Hematopoietic multipotent progenitor cell treated with erythropoietin and hydrocortisone succinate and interleukin-3 and kit ligand, for 15 days (in vitro differentiated cells): ENCODE measurements around the gene BCKDK.

Experiments used
- DNase-seq: peaks from one replicate; pipeline ENCODE4 v3.0.0-alpha.2; 2015; ENCODE audit warnings: low spot score

Gene BCKDK

DNA sequence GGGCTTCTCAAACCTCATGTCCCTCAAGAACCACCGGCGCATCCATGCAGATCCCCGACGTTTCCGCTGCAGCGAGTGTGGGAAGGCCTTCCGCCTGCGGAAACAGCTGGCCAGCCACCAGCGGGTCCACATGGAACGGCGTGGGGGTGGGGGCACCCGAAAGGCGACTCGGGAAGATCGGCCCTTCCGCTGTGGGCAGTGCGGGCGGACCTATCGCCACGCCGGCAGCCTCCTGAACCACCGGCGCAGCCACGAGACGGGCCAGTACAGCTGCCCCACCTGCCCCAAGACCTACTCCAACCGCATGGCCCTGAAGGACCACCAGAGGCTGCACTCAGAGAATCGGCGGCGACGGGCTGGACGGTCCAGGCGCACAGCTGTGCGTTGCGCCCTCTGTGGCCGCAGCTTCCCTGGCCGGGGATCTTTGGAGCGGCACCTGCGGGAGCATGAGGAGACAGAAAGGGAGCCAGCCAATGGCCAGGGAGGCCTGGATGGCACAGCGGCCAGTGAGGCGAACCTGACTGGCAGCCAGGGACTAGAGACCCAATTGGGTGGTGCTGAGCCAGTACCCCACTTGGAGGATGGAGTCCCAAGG is 28.1 kb upstream of the BCKDK start:
- DNase-seq, result no peak

DNA sequence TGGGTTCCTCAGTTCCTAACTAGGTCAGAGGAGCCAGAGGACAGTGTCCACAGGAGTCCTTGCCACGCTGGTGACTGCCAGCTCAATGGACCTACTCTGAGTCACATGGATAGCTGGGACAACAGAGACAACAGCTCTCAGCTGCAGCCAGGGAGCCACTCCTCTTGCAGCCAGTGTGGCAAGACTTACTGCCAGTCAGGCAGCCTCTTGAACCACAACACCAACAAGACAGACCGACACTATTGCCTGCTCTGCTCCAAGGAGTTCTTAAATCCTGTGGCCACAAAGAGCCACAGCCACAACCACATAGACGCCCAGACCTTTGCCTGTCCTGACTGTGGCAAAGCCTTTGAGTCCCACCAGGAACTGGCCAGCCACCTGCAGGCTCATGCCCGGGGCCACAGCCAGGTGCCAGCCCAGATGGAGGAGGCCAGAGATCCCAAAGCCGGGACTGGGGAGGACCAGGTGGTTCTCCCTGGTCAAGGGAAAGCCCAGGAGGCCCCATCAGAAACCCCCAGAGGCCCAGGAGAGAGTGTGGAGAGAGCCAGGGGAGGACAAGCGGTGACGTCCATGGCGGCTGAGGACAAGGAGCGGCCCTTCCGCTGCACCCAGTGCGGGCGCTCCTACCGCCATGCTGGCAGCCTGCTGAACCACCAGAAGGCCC is 27.3 kb upstream of the BCKDK start:
- DNase-seq, result no peak

DNA sequence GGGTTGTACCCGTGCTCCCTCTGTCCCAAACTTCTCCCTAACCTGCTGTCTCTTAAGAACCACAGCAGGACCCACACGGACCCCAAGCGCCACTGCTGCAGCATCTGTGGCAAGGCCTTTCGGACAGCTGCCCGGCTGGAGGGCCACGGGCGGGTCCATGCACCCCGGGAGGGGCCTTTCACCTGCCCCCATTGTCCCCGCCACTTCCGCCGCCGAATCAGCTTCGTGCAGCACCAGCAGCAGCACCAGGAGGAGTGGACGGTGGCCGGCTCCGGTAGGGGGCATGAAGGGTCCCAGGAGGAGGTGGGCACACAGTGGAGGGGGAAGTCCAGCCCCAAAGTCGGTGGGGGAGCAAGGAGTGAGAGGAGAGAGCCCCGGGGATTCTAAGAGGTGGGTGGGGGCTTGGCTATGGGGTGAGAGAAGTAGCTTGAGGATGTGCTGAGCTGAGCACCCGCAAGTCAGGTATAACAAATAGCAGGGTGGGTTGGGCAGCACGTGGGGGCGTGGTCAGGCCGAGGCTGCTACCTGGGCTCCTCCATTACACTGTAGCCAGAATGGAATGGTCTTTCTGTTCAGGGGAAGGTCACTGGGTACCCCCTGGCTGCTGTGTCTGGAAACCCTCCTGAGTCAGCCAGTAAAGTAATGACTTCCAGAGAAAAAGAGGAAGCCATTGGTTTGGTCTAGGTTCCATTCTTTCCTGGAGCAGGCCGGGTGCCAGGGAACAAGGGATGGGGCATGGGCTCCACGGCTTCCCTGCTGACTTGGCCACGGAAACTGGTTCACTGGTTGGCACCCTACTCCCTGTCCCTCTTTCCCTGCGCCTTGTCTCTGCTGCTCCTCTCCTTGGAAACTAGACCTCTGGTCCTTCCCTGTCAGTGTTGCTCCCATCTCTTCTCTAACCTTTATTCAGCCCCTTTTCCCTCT is 26.5 kb upstream of the BCKDK start:
- no peak for DNase-seq

DNA sequence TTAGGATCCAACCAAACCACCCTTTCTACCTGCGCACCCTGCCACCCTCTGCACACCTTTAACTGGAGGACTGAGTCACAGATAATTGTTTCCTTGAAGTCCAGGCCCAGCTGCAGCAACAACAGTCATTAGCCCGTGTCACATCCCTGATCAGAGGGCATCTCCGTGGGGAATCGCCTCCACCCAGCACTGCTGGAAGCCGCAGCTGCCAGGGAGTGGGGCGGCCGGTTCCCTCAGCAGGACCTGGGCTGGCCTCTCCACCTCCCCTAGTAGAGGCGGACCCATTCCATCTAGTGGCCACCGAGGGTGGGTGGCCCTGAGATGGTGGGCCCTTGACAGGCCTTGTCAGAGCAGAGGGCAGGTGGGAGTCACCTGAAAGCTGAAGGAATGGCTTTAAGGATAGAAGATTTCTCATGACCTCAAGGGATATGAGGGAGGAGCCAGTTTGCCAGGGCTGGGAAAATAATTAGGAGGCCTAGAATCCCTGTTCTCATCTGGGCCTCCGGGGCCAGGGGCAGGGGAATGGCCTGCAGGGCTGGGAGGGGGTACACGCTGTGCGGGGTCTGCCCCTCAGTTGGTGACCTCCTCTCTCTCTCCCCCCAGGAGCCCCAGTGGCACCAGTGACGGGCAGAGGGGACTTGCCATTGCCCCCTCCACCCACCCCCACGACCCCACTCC is 25.7 kb upstream of the BCKDK start:
- no peak for DNase-seq

DNA sequence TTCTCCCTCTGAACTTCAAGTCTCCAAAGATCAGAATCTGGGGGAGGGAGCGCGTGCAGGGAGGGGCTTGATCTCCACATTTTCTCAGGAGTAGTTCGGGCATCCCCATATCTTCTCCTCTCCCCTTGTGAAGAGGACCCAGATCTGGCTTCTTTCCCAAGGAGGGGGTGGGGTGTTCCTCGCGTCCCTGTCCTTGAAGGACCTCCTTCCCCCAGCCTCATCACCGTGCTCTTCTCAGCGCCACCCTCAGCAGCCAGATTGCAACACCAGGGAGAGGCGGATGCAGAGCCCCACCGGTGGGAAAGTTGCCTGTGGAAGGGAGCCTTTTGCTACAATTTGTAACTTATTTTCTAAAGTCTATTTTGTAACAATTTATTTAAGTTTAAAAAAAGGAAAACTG is 25.1 kb upstream of the BCKDK start:
- no peak for DNase-seq

DNA sequence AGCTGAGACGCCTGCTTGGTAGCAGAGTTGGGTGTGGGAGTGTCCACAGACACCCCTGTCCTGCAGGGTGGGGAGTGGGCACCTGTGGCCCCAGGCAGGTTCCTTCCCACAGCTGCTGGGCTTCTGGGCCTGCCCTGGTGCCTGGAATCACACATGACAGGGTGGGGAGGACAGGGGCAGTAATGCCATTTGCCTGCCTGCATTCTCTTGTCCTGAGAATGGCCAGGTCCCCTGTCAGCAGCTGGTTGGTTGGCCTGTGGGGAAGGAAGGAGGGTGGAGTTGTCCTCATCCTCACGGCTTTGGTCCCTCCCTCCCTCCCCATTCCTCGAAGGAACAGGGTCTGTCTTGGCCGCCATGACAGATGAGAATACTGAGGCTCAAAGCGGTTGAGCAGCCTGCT is 24.6 kb upstream of the BCKDK start:
- no peak for DNase-seq

DNA sequence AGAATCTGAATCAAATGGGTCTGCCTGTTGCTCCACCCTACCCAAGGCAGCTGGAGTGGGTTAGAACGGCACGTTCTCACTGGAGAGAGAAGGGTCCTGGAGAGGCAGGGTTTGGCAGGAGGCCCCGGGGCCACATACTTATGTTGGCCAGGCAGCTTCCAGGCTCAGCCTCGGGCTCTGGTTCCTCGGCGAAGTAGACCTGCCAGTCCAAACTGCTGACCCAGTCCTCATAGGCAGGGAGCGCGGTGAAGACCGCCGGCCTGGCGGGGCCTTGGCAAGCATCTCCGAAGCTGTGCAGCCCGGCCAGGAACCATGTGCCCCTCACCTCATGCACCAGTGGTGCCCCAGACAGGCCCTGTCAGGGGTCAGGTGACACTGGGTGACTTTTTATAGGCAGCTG is 24.2 kb upstream of the BCKDK start:
- no peak for DNase-seq

DNA sequence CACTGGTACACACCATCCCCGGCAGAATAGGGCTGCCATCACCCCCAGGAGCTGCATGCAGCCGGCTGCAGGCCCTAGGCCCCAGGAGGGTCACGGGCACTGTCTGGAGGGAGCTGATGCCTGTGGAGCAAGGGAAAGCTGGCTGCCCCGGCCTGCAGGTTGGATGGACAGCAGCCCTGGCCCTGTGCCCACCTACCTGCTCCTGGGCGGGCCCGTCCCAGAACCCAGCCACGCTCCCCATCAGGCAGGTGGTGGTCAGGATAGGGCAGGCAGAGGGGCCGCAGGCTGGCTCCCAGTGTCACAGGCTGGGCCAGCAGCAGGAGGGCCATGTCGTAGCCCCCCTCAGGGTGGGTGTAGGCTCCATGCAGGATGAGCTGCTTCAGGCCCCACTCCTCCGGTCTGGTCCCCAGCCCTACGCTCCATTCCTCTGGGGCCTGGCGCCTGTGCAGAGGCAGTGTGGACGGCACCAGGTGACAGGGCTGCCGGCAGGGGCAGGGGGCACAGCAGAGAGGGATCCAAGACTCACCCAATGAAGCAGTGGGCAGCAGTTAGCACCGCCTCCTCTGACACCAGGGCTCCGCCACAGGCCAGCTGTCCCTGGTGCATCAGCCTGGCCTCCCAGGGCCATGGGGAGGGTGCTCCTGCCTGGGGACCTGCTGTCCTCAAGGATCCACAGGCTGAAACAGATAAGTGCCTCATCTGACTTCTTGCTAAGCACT is 23.4 kb upstream of the BCKDK start:
- no peak for DNase-seq

DNA sequence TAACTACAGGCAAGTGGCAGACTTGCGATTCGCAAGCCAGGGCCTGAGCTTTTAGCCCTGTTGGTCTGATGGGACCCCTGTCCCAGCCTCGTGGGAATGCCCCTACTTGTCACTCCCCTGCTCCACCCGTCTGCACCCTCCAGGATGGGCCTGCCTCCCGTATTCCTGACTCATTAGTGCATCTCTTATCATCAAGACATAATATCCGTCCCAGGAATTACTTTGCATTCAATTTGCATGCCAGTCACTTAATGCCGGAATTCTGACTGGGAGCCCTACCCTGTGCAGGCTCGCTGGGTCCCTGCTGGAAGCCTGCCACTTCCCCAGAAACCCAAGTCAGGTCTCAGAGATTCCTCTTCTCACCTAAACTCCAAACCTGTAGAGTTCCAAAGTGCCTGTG is 22.8 kb upstream of the BCKDK start:
- no peak for DNase-seq

DNA sequence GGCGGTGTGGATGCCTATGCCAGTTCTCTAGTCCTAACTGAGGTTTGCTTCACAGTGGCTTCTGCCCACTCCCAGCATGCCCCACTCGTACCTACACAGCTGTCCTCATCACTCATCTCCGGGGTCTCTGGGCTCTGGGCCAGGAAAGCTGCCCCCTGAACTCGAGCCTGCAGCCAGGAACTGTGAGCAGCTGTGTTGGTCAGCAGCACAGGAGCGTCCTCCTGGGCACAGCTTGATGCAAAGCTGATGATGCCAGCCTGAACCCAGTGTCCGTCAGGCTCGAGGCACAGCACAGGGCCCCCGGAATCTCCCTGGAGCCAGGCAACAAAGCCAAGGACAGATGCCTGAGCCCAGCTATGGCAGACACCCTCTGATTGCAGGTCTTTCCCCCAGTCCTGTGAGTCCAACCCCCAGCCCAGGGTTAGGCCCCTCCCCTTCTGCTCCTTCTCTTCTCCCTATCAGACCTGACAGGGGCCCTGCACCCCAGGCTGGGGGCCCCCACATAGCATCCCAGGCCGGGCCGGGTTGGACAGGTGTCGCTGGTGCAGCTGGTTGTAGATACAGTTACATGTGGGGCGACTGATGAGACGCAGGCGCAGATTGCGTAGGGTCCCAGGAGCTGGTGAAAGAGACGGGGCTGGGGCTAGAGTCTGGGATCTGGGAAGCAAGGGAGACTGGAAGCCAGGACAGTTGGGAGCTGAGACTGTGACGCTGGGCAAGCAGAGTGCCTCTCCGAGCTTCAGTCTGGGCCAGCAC is 22.1 kb upstream of the BCKDK start:
- DNase-seq, result no peak

DNA sequence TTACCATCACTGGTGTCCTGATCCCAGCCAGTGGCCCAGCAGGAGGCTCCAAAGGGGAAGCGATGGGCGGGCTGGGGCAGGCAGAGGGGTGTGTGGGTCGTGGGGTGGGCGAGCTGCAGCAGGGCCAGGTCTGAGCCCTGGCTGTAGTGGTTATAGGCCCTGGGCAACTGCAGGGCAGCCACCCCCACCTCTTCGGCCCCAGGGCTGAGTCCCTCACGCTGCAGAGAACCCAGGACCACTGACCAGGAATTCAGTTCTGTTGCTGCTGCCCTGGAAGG is 21.6 kb upstream of the BCKDK start:
- no peak for DNase-seq

DNA sequence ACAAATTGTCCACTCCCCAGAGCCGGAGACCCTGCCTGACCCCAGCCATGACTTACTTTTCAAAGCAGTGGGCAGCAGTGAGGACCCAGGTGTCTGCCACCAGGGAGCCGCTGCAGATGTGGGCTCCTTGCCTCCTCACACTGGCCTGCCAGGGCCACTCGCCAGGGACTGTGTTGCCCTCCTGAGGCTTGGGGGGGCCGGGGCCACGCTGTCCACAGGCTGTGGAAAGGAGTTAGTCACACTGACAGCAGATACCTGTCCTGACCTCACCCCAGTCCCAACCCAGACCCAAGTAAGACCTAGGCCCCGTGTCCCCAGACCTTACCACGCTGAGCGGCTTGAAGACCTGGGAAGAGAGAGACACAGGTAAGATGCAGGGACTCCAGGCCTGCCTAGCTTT is 20.7 kb upstream of the BCKDK start:
- no peak for DNase-seq

DNA sequence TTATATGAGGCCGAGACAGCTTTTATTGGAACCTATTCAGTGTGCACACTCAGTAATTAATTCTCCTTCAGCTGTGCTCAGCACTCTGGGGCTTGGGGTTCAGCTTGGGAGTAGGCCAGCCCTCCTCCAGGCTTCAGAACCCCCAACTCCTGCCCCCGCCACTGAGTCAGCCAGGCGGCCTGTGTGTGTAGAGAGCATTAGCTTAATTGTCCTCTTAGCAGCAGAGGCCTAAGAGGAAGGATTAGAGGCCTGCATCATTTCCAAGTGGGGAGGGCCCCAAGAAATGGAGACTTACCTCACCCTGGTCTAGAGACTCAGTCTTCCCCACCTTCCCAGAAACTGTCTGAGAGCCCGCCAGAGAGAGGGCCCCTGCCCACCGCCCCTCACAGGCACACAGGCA is 20.2 kb upstream of the BCKDK start:
- DNase-seq, result no peak

DNA sequence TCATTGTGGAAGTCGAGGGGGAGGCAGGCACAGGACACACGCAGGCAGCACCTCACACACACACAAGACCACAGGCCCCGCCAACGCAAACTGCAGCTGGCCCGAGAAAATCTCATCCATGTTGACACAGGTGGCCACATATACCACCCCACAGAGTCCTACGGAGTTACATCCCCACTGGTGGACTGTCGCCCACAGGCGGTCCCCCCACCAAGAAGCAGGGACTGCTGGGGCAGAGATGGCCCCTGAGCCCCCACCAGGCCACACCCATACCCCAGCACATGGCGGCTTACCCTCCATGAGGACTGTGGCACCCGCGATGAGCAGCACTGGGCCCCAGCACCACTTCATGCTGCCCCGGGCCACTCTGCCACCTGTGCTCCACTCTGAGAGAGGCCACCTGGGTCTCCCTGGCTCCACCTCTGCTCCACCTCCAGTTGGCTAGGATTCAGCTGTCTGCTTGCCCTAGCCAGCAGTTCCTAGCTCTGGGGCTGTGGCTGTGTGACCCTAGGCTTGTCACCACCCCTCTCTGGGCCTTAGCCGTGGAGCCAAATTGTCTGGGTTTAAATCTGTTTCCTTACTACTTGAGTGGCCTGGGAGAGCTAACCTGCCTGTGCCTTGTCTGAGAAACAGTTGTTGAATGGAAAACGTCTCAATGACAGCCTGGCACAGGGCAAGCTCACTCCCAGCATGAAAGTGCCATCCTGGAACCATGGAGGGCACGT is 19.6 kb upstream of the BCKDK start, which contains the start of gene PRSS53:
Gene PRSS53, minus strand, starts transcription at position 485 of the 725 bp plus-strand sequence. Its CDS starts 134 bp downstream, at position 351.
- DNase-seq, result no peak

DNA sequence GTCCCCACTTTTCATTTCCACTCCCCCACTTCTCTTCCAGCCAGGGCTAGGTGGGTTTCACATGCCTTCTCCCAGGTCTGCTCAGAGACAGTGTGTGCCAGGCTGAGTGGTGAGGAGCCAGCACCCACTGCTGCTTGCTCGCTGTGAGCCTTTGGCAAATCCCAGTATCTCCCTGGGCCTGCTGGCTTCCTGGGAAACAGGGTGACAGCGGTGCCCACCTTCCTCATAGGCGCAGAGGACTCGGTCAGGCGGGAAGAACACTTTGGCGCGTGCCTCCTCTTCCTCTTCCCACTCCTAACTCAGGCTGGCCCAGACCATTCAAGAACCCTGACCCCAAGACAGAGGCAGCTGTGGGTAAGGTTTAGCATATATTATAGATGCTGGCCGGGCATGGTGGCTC is 19.0 kb upstream of the BCKDK start:
- DNase-seq, result no peak

DNA sequence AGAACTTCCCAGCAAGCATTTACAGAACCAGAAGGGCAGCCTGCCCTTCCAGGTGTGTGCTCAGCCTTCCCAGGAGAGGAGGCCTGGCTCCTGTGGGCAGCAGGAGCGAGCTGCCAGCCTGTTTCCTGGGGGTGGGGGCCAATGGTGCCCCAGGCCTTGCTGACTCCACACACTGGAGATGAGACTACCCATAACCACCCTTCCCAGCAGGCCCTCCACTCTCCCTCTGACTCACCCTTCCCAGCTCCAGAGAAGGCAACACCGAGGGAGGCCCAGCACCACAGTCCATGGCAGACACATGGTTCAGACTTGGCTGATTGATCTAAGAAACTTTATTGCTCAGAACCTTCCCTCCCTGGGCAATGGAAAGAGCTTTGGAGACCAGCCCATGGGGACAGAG is 17.6 kb upstream of the BCKDK start:
- DNase-seq, result no peak

DNA sequence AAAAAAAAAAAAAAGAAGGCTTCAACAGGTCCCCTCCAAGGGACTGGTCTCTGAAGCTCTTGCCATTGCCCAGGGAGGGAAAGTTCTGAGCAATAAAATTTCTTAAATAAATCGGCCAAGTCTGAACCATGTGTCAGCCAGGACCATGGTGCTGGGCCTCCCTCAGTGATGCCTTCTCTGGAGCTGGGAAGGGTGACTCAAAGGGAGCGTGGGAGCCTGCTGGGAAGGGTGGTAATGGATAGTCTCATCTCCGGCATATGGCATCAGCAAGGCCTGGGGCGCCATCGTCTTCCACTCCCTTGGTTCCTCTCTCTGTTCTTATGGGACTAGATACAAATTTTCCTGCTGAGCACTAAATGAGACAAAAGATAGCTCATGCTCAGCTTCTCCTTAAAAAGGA is 15.9 kb upstream of the BCKDK start:
- DNase-seq, result no peak

DNA sequence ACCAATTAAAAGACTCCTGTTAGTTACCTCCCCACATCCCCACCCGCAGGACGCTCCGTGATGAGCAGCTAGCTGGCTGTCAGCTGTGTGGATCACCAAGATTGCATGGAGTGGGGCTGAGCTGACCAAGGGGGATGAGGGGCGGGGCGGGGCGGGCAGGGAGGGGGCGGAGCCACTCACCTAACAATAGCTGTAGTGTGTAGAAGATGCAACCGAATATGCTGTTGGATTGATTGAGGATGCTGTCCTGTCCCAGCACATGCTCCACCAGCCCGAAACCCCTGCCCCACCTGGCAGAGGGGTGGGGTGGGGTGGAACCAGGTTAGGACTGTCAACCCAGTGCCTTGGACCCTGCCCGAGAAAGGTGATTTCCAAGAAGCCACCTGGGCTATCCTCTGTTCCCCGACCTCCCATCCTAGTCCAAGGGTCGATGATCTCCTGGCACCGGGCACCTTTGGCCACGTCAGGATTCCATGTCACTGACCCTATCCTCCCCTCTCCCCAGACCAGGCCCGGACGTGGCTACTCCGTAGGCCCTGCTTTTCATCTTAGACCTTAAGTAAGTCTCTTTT is 15.0 kb upstream of the BCKDK start:
- DNase-seq, result no peak

DNA sequence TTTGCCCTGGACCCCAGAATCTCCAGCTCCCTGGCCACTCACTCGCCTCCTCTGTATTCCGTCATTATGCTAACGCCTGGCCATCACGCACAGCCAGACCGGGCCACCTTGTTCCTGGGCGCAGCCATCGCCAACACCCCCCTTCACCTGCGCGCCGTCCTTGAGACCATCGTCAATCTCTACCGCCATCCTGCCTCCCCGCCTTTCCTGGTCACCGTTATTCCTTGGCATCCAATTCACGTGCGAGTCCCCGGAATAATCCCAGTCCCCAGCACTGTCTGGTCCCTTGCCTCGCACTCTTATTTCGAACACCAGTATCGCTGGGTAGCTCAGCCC is 14.1 kb upstream of the BCKDK start:
- no peak for DNase-seq

DNA sequence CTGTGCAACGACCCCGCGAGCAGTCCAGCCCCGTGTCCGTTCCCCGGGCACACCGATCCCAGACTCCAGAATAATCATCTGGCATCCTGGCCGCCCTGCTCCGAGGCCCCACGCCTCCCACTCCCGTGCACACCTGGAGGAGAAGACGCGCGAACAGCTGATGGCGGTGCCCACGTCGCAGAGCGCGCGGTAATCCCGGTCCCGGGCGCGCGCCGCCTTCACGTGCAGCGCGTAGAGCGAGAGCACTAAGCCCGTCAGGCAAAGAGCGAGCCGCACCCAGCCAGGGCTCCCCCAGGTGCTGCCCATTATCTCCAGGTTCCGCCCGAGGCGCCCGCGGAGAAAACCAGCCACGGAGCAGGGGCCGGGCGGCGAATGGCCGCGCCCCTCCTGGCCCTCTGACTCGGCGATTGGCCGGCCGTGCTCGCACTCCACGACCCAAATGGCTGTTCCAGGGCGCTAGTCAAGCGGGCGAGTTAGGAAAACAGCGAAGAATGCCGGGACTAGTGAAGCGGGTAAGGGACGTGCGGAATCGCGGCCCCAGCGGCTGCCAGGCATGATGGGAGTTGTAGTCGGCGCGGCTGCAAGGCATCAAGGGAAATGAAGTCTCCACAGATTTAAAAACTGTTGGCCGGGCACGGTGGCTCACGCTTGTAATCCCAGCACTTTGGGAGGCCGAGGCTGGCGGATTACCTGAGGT is 13.6 kb upstream of the BCKDK start, which contains the start of gene VKORC1:
Gene VKORC1, minus strand, starts transcription at position 374 of the 697 bp plus-strand sequence. Its CDS starts 68 bp downstream, at position 306.
- DNase-seq, result peak; percentile 88
